MM.1S (cell line): ENCODE data around the gene ATP13A1.
A peak's percentile ranks its signal among the peaks of the same experiment; 100 is the strongest.

Experiments used
- DNase-seq: peaks from one replicate; pipeline ENCODE4 v3.0.0-alpha.2; 2015
- H2AFZ ChIP-seq: fragments of 300-600 bp; sonication (generic); 2 replicates; pipeline ENCODE4 v1.6.0; 2016; ENCODE audit warnings: antibody characterized with exemption, low read length
- H3F3A ChIP-seq: fragments of 300-600 bp; sonication (generic); 2 replicates; pipeline ENCODE4 v1.6.1; 2016; ENCODE audit warnings: mild to moderate bottlenecking, antibody characterized with exemption, low read length, moderate library complexity, mixed read lengths; ENCODE audit not compliant: insufficient read depth
- H3K27ac ChIP-seq: fragments of 300-600 bp; sonication (generic); 2 replicates; pipeline ENCODE4 v1.5.1; 2016; ENCODE audit warnings: mild to moderate bottlenecking, low read length
- H3K27me3 ChIP-seq: fragments of 300-600 bp; sonication (generic); replicated peaks from 2 replicates; pipeline ENCODE4 v1.6.0; 2016; ENCODE audit warnings: low read length; ENCODE audit not compliant: insufficient read depth
- H3K36me3 ChIP-seq: fragments of 300-600 bp; sonication (generic); replicated peaks from 2 replicates; pipeline ENCODE4 v1.6.1; 2016; ENCODE audit warnings: mild to moderate bottlenecking, low read length, mixed read lengths; ENCODE audit not compliant: insufficient read depth
- H3K4me1 ChIP-seq: fragments of 300-600 bp; sonication (generic); 2 replicates; pipeline ENCODE4 v1.6.1; 2016; ENCODE audit warnings: low read length, mixed read lengths
- H3K4me2 ChIP-seq: fragments of 300-600 bp; sonication (generic); 2 replicates; pipeline ENCODE4 v1.6.0; 2016; ENCODE audit warnings: low read depth, low read length
- H3K4me3 ChIP-seq: fragments of 300-600 bp; sonication (generic); 2 replicates; pipeline ENCODE4 v1.5.1; 2016; ENCODE audit warnings: low read length, mixed read lengths
- H3K79me2 ChIP-seq: fragments of 300-600 bp; sonication (generic); 2 replicates; pipeline ENCODE4 v1.6.1; 2016; ENCODE audit warnings: mixed run types, low read length, mixed read lengths
- H3K9ac ChIP-seq: fragments of 300-600 bp; sonication (generic); 2 replicates; pipeline ENCODE4 v1.6.1; 2016; ENCODE audit warnings: low read length, mixed read lengths
- H3K9me2 ChIP-seq: fragments of 300-600 bp; sonication (generic); replicated peaks from 2 replicates; pipeline ENCODE4 v1.6.1; 2016; ENCODE audit warnings: mild to moderate bottlenecking, low read length, mixed read lengths; ENCODE audit not compliant: insufficient read depth
- H3K9me3 ChIP-seq: fragments of 300-600 bp; sonication (generic); replicated peaks from 2 replicates; pipeline ENCODE4 v1.6.1; 2016; ENCODE audit warnings: mild to moderate bottlenecking, low read length, mixed read lengths; ENCODE audit not compliant: insufficient read depth
- H4K20me1 ChIP-seq: fragments of 300-600 bp; sonication (generic); 2 replicates; pipeline ENCODE4 v1.6.1; 2016; ENCODE audit warnings: mild to moderate bottlenecking, low read length, moderate library complexity, mixed read lengths; ENCODE audit not compliant: insufficient read depth
- CTCF ChIP-seq: fragments of 300-600 bp; sonication (generic); IDR thresholded peaks from 2 replicates; pipeline ENCODE4 v1.5.1; 2016; ENCODE audit warnings: antibody characterized with exemption, low read length, mixed read lengths
- EZH2 ChIP-seq: fragments of 300-600 bp; sonication (generic); optimal IDR thresholded peaks from 2 replicates; pipeline ENCODE3; 2017; ENCODE audit warnings: low read depth, mild to moderate bottlenecking, antibody characterized with exemption, low read length, mixed read lengths
- EZH2phosphoT487 ChIP-seq: fragments of 300-600 bp; sonication (generic); IDR thresholded peaks from 2 replicates; pipeline ENCODE4 v1.6.1; 2018; ENCODE audit warnings: antibody characterized with exemption, low read length

ATP13A1 gene

GRCh38 chr19:19662344-19662743, 1.1 kb downstream of the ATP13A1 start:
- H3K36me3 ChIP-seq, result peaks cover 5% of the 10 kb centered on the region; the same call in 1 of the 2 replicates

GRCh38 chr19:19661675-19662251, 1.7 kb downstream of the ATP13A1 start:
- Histone ChIP-seq H3K27me3 (no peaks in the 10 kb centered on the region), H4K20me1 (no peaks in the 10 kb centered on the region), H3K9ac (no peak overlapping the region), H3K4me1 (0 out of 2 replicates have a peak, but pooled peaks cover 6% of the 10 kb centered on the region), H3K27ac (no peak overlapping the region), H3K36me3 (peaks cover 5% of the 10 kb centered on the region; the same call in 1 of the 2 replicates), H3K4me3 (no peak overlapping the region; the same call in 1 of the 2 replicates), H3F3A (no peaks in the 10 kb centered on the region), H3K9me3 (no peaks in the 10 kb centered on the region), H2AFZ (no peak overlapping the region), H3K79me2 (peaks cover 37% of the 10 kb centered on the region), H3K9me2 (no peaks in the 10 kb centered on the region), H3K4me2 (0 out of 2 replicates have a peak overlapping the region, but pooled peaks have one; percentile 97)
- TF ChIP-seq EZH2phosphoT487, result no peak
- TF ChIP-seq CTCF, result no peak
- TF ChIP-seq EZH2, result no peak
- DNase-seq, result no peak

More at GRCh38 chr19:19662344-19662743, 1.1 kb downstream of the ATP13A1 start:
- Histone ChIP-seq H3K9me3 (no peaks in the 10 kb centered on the region), H3K27ac (no peak overlapping the region), H3K9ac (no peak overlapping the region; the same call in 1 of the 2 replicates), H3K9me2 (no peaks in the 10 kb centered on the region), H3K4me1 (0 out of 2 replicates have a peak, but pooled peaks cover 6% of the 10 kb centered on the region), H3F3A (peaks cover under 1% of the 10 kb centered on the region), H4K20me1 (no peaks in the 10 kb centered on the region), H2AFZ (no peak overlapping the region), H3K27me3 (no peaks in the 10 kb centered on the region), H3K79me2 (peaks cover 37% of the 10 kb centered on the region), H3K4me3 (peak overlapping the region; percentile 98), H3K4me2 (peak overlapping the region; percentile 97)
- DNase-seq, result no peak
- no peak for TF ChIP-seq CTCF

GRCh38 chr19:19661141-19661674, 2.3 kb downstream of the ATP13A1 start:
- H3K79me2 ChIP-seq, result peaks cover 37% of the 10 kb centered on the region
- H3K9ac ChIP-seq, result no peak overlapping the region
- no peak overlapping the region; the same call in 1 of the 2 replicates for H3K4me3 ChIP-seq
- no peaks in the 10 kb centered on the region for H3F3A ChIP-seq
- no peaks in the 10 kb centered on the region for H4K20me1 ChIP-seq
- no peak overlapping the region for H3K27ac ChIP-seq
- no peaks in the 10 kb centered on the region for H3K9me2 ChIP-seq
- no peaks in the 10 kb centered on the region for H3K27me3 ChIP-seq
- H3K4me2 ChIP-seq, result no peak overlapping the region
- H3K4me1 ChIP-seq, result 0 out of 2 replicates have a peak, but pooled peaks cover 6% of the 10 kb centered on the region
- H3K36me3 ChIP-seq, result peaks cover 5% of the 10 kb centered on the region; the same call in 1 of the 2 replicates
- no peak overlapping the region for H2AFZ ChIP-seq
- no peak for DNase-seq
- H3K9me3 ChIP-seq, result no peaks in the 10 kb centered on the region
- no peak for TF ChIP-seq EZH2phosphoT487
- no peak for TF ChIP-seq CTCF
- no peak for TF ChIP-seq EZH2
